NCI-H2196 treated with DMSO at 0.1 percent for 48 hours (cell line): ENCODE data around the gene QPCTL.
A peak's percentile ranks its signal among the peaks of the same experiment; 100 is the strongest.
"Not testable (repeated sequence)": the region's sequence is repeated elsewhere in the genome, so short reads cannot be mapped to it uniquely, and the experiment has no call there.

Experiments used
- DNase-seq: peaks from one replicate; lab custom pipeline; 2025; ENCODE audit not compliant: unreplicated experiment; lab: John Stamatoyannopoulos, UW

Gene QPCTL

DNA sequence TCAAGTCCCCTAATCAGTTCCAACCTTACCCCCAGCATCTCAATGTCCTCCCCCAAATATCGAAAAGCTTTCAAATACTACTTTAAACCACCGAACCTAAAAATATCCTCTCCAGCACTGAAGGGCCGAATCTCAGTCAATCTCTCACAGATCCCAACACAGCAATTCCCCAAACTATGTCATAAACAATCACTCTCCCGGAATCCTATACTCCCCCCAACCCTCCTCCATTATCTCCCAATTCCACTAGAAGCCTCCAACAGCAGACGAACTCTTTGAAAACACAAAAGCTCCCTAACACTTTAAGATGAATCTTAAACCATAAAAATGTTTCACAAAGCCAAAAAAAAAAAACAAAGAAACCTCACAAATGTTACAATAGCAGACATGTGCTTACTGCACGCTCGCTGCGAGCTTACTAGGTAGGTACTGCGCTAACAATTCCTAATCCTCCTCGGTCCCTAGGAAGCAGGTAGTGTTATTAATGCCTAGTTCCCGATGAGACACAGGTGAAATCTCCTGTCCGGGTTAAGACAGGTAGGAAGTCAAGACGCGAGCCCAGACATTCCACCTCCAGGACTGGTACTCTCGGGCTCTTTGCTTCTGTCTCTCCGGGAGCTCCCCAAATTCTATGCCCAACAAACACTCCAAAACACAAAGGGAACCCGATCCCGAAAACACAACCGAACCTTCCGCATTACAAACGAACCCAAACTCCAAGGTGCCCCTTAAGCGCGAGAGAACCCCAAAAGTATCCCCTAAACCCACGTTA, 24.1 kb downstream of the QPCTL start:
- DNase-seq = no peak

DNA sequence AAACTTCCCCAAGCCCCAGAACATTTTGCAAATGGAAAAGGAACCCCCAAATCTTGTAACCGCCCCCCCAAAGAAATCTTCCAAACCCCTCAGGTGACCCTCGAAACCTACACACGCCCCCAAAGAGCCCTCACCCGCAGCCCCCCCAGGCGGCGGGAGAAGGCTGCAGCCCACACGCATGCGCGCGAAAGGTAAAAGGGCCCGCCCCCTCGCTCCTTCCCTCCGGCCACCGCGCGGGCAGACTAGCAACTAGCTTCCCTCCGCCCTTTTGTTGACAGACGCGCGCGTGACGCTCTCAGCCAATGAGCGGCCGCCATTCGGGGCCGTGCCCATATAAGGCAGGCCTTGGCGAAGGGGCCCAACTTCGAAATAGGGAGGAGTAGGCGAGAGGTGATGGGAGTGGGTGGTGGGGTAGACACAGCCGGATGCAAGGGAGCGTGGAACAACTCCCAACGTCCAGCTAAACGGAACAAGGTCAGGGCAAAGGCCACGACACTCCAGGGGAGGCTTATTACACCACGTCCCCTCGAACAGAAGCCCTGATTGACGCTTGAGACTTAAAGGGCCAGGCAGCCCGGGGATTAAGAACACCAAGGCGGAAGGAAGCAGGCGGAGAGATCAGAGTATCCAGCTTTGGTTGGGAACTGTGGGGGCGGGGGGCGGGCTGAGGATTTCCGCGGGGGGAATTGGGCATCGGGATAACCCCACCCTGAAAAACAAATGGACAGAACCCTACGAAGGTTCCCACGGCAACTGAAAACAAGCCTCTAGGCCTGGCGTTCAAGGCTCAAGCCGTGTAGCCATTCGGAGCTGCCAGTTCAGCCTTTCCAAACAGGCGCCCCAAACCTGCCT, 24.9 kb downstream of the QPCTL start:
- peak; percentile 100 for DNase-seq

DNA sequence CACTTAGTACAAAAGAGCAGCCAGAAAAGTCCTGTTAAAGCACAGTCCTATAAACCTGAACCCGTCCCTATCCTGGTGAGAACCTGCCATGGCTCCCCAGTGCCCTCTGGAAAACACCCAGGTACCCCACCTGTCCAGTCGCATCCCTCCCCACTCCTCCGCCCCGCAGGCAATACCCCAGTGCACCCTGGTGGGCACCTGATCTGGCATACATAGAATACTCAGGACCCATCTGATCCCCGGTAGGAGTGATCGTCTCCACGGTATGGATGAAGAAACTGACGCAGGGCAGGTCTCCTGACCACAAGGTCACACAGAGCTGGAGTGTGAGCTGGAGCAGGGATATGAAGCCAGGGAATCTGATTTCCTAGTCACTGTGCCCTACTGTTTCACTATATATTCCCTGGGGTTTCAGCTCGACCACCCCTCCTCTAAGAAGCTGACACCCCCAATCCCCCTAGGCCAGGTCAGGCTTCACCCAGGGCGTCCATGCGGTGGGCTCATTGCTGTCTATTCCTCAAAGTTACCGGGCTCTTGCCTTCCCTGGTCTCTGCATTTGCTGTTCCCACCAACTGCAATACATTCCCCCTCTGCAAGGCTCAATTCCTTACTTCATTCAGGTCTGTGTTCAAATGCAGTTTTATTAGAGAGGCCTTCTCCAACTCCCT, 25.7 kb downstream of the QPCTL start:
- no peak for DNase-seq

DNA sequence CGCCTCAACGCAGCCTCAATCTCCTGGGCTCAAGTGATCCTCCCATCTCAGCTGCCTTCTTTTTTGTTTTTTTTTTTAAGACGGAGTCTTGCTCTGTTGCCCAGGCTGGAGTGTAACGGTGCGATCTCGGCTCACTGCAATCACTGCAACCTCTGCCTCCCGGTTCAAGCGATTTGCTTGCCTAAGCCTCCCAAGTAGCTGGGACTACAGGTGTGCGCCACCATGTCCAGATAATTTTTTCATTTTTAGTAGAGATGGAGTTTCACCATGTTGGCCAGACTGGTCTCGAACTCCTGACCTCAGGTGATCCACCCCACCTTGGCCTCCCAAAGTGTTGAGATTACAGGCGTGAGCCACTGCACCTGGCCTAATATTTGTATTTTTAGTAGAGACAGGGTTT, 27.6 kb downstream of the QPCTL start:
- not testable (repeated sequence) for DNase-seq

DNA sequence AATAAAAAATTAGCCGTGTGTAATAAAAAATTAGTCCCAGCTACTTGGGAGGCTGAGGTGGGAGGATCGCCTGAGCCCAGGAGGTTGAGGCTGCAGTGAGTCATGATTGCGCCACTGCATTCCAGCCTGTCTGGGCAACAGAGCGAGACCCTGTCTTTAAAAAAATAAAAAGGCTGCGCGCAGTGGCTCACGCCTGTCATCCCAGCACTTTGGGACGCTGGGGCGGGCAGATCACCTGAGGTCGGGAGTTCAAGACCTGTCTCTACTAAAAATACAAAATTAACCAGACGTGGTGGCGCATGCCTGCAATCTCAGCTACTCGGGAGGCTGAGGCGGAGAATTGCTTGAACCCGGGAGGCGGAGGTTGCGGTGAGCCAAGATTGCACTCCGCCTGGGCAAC, 36.2 kb downstream of the QPCTL start:
- DNase-seq = not testable (repeated sequence)

DNA sequence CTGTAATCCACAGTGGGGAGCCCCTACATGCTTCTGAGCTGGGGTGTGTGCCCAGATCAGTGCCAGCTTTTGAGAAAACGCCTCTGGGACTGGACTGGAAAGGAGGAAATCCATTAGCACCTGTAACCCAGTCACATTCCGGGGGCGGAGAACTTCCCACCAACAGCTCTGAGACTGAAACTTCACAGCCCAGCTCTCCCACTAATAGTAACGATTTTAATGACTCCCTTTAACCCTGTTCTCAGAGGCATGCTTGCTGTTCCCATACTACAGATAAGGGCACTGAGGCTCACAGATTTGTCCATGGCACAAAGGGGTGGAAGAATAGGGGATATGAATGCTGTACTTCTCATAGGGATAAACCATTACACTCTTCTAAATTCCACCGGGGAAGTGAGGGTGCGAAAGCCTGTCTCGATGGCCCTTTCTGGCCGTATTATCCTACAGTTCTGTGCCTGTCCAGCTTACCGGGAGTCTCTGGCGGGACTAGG, 37.4 kb downstream of the QPCTL start:
- DNase-seq = no peak

DNA sequence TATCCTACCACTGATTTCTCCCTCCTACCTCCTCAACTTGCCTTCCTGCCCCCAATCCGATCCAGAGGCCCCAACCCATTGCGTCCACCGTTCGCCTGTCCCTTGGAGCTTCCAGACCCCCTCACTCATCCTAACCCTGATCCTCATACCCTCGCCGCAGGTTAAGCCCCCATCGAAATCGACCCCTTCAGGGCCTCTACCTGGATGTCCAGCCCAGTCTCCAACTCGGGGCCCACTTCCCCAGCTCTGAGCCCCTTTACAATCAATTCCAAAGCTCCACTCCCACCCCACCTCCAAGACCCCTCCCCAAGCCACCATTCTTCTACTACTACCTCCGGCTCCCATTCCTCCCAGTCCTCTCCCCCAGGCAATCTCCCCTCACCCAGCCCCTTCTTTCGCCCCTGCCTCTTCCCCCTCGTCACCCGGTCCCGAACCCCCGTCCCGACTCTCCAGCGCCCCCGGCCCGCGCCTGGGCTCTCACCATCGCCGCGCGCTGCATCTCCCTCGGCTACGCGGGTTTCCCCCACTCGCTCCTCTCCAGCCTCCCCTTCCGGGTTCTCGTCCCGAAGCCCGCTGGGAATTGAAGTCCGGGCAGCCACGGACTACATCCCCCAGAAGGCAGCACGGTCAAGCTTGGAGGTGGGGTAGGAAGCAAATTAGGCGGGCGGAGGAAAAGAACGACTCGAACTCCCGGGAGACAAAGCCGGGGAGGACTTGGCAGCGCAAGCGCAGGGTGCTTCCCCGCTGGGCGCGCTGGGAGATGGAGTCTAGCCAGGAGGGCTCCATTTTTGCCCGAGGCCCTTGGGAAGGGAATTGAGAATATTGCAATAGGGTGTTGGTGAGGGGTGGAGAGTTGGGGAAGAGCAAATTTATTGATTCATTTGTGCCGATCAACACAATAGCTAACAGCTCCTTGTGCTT, 38.2 kb downstream of the QPCTL start, which contains the start of gene FBXO46:
Gene FBXO46 (minus strand): TSS at position 529 of the 921 bp plus-strand sequence. CDS start 17,401 bp downstream, outside the sequence.
- peak; percentile 98 for DNase-seq

DNA sequence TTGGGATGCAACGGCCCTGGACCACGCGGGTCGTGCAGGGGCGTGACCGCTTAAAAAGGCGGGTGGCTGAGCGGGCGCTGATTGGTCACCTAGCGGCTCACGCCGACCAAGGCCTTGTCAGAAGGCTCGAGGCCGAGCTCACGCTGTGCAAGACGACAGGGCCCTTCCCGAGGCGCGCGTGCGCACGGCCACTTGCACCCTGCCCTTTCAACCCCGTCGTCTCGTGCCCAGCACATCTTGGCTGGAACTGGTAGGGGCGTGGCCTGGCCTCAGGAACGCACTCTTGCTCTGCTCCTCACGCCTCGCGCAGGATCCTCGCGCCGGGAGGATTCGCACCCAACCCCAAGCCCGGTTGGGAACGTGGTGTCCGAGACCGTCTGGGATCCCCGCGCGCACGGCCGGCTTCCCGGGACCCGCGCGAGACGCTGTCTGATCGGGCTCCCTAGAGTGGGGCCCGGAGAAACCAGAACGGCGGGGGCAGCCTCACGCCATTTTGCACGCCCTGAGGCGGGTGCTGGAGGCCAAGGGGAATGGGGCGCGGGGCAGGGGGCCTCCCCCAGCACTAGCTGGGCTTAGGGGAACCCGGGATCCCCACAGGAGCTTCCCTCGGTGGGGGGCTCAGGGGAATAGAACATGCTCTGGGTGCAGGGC, 40.8 kb downstream of the QPCTL start, which contains the start of gene MEIOSIN:
Gene MEIOSIN (plus strand): TSS at position 280 of the 651 bp plus-strand sequence. CDS start 1,938 bp downstream, outside the sequence.
- no peak for DNase-seq

DNA sequence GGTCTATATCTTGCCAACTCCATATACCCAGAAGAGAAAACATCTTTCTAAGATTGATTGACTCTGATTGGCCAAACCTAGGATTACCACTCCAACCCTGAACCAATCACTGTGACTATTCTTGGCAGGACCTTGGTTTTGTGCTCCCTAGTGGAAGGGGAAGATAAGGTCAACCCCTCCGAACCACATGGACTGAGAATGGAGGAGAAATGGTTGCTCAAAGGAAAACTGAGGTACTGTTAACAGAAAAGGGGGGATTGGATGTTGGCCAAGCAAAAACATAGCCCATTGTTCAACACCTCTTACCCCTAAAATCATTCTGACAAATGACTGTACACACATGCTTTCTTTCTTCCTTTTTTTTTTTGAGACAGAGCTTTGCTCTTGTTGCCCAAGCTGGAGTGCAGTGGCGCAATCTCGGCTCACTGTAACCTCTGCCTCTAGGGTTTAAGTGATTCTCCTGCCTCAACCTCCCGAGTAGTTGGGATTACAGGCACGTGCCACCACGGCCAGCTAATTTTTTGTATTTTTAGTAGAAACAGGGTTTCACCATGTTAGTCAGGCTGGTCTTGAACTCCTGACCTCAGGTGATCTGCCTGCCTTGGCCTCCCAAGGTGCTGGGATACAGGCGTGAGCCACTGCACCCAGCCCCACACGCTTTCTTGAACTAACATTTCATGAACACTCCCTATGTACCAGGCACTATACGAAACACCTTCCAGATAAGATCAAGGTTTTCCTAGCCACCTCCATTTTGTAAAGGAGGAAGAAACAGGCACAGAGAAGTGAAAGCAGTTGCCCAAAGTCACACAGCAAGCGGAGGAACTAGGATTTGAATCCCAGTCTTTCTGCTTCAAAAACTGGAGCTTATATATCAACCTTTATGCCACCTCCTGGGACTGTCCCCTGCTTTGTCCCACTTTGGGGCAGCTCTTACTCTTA, 47.3 kb downstream of the QPCTL start:
- no peak for DNase-seq

DNA sequence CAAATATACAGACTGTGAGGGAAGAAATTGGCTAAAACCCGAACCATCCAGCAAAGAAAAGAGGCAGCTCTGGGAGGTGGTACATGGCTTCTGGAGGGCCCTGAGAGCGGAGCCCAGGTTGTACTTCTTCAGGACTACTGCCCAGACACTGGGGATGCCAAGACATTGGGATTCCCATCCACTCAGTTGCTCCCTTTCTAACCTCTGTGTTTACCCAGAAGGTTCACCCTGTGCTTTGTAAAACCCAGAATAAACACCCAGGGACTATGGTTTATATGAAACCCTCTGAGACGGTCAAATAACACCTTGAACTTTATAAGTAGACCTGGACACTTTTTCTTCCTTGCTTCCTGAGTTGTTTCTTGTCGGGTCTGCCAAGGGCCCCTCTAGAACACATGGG, 50.5 kb downstream of the QPCTL start:
- DNase-seq = no peak

DNA sequence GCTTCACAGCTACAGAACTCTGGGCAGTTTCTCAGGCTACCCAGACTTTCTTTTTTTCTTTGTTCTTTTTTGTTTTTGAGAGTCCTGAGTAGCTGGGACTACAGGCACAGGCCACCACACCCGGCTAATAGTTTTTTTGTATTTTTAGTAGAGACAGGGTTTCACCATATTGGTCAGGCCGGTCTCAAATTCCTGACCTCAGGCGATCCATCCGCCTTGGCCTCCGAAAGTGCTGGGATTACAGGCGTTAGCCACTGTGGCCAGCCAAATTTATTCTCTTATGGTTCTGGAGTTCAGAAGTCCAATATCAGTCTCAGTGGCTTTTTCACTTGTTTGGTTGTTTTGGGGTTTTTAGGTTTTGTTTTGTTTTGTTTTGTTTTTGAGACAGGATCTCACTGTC, 53.1 kb downstream of the QPCTL start:
- no peak for DNase-seq

DNA sequence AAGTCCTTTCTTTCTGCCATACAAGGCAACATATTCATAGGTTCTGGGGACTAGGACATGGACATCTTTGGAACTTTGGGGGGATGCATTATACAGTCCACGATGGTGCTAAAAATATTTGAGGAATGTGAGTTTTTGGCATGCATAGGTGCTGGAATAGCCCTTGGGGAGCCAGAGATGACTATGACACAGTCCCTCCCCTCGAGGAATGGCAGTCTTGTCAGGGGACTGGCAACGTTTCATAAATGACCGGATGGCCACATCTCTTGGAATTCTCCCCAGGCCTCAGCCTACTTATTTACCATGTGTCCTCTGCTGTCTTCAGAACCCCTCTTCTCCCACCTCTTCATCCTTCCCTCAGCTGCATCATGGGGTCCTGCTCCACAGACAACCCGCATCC, 54.4 kb downstream of the QPCTL start:
- DNase-seq = no peak

DNA sequence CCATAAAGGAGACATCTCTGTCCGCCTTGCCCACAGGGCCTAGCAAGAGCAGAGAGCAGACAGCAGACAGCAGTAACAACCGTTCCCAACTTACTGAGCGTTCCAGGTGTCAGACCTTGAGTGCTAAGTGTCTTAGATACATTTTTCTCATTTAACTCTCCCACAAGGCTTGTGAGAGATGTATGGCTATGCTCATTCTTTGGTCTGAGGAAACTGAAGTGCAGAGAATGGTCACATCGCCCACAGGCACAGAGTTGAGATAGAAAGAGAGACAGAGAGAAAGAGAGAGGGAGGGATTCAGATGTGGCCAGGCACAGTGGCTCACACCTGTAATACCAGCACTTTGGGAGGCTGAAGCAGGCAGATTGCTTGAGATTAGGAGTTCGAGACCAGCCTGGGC, 55.0 kb downstream of the QPCTL start:
- no peak for DNase-seq

DNA sequence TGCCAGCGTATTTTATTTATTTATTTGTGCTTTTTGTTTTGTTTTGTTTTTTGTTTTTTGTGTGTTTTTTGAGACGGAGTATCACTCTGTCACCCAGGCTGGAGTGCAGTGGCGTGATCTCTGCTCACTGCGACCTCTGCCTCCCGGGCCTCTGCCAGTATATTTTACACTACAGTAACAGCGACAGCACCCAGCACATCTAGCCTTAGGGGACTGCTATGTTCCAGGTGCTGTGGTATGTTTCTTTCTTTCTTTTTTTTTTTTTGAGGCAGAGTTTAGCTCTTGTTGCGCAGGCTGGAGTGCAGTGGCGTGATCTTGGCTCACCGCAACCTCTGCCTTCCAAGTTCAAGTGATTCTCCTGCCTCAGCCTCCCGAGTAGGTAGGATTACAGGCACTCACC, 59.0 kb downstream of the QPCTL start:
- not testable (repeated sequence) for DNase-seq

DNA sequence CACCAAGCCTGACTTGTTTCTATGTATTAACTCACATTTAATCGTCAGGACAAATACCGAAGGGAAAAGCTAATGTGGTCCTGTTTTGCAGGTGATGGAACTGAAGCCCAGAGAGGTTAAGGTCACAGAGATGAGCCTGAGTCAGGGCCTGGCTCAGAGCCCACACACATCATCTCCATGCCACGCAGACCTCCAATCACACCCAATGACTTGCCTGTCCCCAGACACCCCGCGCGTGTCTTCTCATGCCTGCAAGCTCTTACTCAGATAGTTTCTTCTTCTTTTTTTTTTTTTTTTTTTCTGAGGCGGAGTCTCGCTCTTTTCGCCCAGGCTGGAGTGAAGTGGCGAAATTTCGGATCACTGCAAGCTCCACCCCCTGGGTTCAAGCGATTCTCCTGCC, 60.2 kb downstream of the QPCTL start:
- no peak for DNase-seq

DNA sequence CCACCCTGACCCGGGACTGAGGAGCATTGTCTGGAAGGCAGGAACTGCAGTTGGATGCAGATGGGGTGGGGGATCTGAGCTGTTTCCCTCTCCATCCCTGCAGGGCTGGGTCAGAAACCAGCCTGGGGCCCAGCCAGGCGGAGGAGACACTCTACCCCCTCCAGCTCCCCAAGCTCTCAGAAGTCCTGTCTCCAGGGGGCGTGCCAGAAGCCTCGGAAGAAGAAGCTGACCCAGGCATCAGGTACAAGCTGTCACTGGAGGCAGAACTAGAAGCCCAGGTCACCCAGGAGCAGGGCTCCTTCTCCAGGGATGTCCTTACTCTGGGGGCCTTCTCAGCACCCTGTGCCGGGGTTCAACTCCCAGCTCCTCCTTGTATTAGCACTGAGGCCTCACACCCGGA, 61.1 kb downstream of the QPCTL start:
- DNase-seq = no peak
